H1 (cell line): ENCODE data around the gene DPYD. TPM values are rescaled to one million over a fixed set of nuclear protein-coding genes. Genes with fewer than 3 reads are reported as not detected.

Experiments
- CTCF ChIA-PET: fragments of 300-600 bp; sonication (Branson Sonifier 250); formaldehyde crosslinking; loops from one replicate; lab custom pipeline; 2021; ENCODE audit not compliant: partially characterized antibody; lab: Charles Lee
- POLR2A ChIA-PET: fragments of 300-600 bp; sonication (Branson Sonifier 250); formaldehyde crosslinking; loops from one replicate; lab custom pipeline; 2021; ENCODE audit warnings: inconsistent platforms; ENCODE audit not compliant: partially characterized antibody; lab: Charles Lee
- DNase-seq, 2 experiments: peaks; one replicate each; pipeline versions ENCODE4 v3.0.0 to v3.0.0-alpha.2; 2010 to 2022; ENCODE audit warnings: low spot score in 2 of 2, low read depth in 1 of 2, mixed read lengths in 1 of 2
- FAIRE-seq: peaks from 2 replicates; lab custom pipeline; 2011; peaks lifted over from hg19 to GRCh38; lab: Jason Lieb, UNC
- H2AFZ ChIP-seq: 2 replicates; pipeline ENCODE4 v1.8.1; 2012; ENCODE audit warnings: low read length, inconsistent platforms
- H2AK5ac ChIP-seq: 2 replicates; pipeline ENCODE4 v1.6.1; 2013; ENCODE audit warnings: low read depth, low read length
- H2BK120ac ChIP-seq: replicated peaks from 2 replicates; pipeline ENCODE3; 2013; ENCODE audit warnings: low read depth, low read length, inconsistent platforms
- H2BK12ac ChIP-seq: 2 replicates; pipeline ENCODE4 v1.6.1; 2013; ENCODE audit warnings: low read depth, low read length
- H2BK15ac ChIP-seq: 2 replicates; pipeline ENCODE4 v1.6.1; 2013; ENCODE audit warnings: low read length
- H2BK20ac ChIP-seq: 2 replicates; pipeline ENCODE4 v1.6.1; 2013; ENCODE audit warnings: low read length
- H2BK5ac ChIP-seq: 2 replicates; pipeline ENCODE4 v1.6.1; 2013; ENCODE audit warnings: low read depth, low read length
- H3K14ac ChIP-seq: 2 replicates; pipeline ENCODE4 v1.6.1; 2013; ENCODE audit warnings: inconsistent platforms; ENCODE audit not compliant: insufficient read length
- H3K18ac ChIP-seq: 2 replicates; pipeline ENCODE4 v1.6.1; 2013; ENCODE audit warnings: low read length; ENCODE audit errors: extremely low read depth
- H3K23ac ChIP-seq: 2 replicates; pipeline ENCODE4 v1.6.1; 2013; ENCODE audit warnings: inconsistent platforms; ENCODE audit not compliant: insufficient read length
- H3K23me2 ChIP-seq: 2 replicates; pipeline ENCODE4 v1.6.1; 2013; ENCODE audit warnings: low read depth, low read length
- H3K27ac ChIP-seq: 2 replicates; pipeline ENCODE4 v1.6.1; 2011; ENCODE audit warnings: low read depth, low read length, inconsistent platforms
- H3K27me3 ChIP-seq, 4 experiments: replicated peaks in 1 of 4; 1 replicate in 1 of 4; 2 replicates in 3 of 4; pipeline versions ENCODE4 v1.6.1 to v1.8.1; 2011 to 2013; ENCODE audit warnings: low read length in 3 of 4, mild to moderate bottlenecking in 3 of 4, inconsistent platforms in 2 of 4, mixed read lengths in 2 of 4, moderate library complexity in 1 of 4; ENCODE audit not compliant: control insufficient read depth in 3 of 4, insufficient read depth in 3 of 4; ENCODE audit errors: extremely low read depth in 1 of 4
- H3K36me3 ChIP-seq, 4 experiments: 2 replicates each; pipeline versions ENCODE4 v1.6.1 to v1.8.1; 2011 to 2013; ENCODE audit warnings: mild to moderate bottlenecking in 4 of 4, low read length in 3 of 4, moderate library complexity in 2 of 4, control low read depth in 1 of 4, inconsistent platforms in 1 of 4; ENCODE audit not compliant: insufficient read depth in 4 of 4, control insufficient read depth in 2 of 4
- H3K4ac ChIP-seq: replicated peaks from 2 replicates; pipeline ENCODE3; 2013; ENCODE audit warnings: low read length, low read depth, mixed read lengths, inconsistent platforms; ENCODE audit not compliant: insufficient read length
- H3K4me1 ChIP-seq, 4 experiments: replicated peaks in 1 of 4; 1 replicate in 1 of 4; 2 replicates in 3 of 4; pipeline versions ENCODE4 v1.6.1 to v1.8.1; 2011 to 2013; ENCODE audit warnings: low read length in 3 of 4, inconsistent platforms in 2 of 4, mixed read lengths in 1 of 4; ENCODE audit not compliant: insufficient read depth in 4 of 4, control insufficient read depth in 3 of 4
- H3K4me2 ChIP-seq, 2 experiments: 2 replicates each; pipeline versions ENCODE4 v1.6.1 to v1.8.1; 2011 to 2013; ENCODE audit warnings: low read depth in 2 of 2, low read length in 2 of 2, control low read depth in 1 of 2, inconsistent platforms in 1 of 2, mild to moderate bottlenecking in 1 of 2; ENCODE audit not compliant: insufficient read depth in 1 of 2
- H3K4me3 ChIP-seq, 4 experiments: fragments of 200-600, 300-600 bp in 1 of 4; sonication (generic), shearing (Covaris generic), sonication (Bioruptor Twin) in 1 of 4; 2 replicates each; pipeline versions ENCODE4 v1.5.1 to v1.8.1; 2011 to 2016; ENCODE audit warnings: low read length in 4 of 4, low read depth in 3 of 4, control low read depth in 2 of 4, inconsistent platforms in 2 of 4, mild to moderate bottlenecking in 2 of 4, mixed read lengths in 1 of 4, moderate library complexity in 1 of 4; ENCODE audit not compliant: insufficient read depth in 2 of 4; ENCODE audit errors: extremely low read depth in 1 of 4
- H3K56ac ChIP-seq: replicated peaks from 2 replicates; pipeline ENCODE3; 2013; ENCODE audit warnings: low read depth, mild to moderate bottlenecking, mixed read lengths, low read length, inconsistent platforms; ENCODE audit not compliant: insufficient read length
- H3K79me1 ChIP-seq: 2 replicates; pipeline ENCODE4 v1.6.1; 2013; ENCODE audit warnings: low read depth, low read length, control low read depth
- H3K79me2 ChIP-seq, 2 experiments: 2 replicates each; pipeline versions ENCODE4 v1.6.1 to v1.8.1; 2012 to 2013; ENCODE audit warnings: low read length in 2 of 2, mild to moderate bottlenecking in 2 of 2, inconsistent platforms in 1 of 2; ENCODE audit not compliant: insufficient read depth in 2 of 2, control insufficient read depth in 1 of 2
- H3K9ac ChIP-seq, 4 experiments: replicated peaks in 1 of 4; 1 replicate in 1 of 4; 2 replicates in 3 of 4; pipeline versions ENCODE4 v1.6.1 to v1.8.1; 2011 to 2013; ENCODE audit warnings: low read depth in 3 of 4, low read length in 3 of 4, control low read depth in 2 of 4, mild to moderate bottlenecking in 2 of 4, moderate library complexity in 2 of 4, inconsistent platforms in 1 of 4; ENCODE audit errors: extremely low read depth in 1 of 4
- H3K9me3 ChIP-seq, 2 experiments: 2 replicates each; pipeline versions ENCODE4 v1.6.1 to v1.8.1; 2012 to 2013; ENCODE audit warnings: mild to moderate bottlenecking in 2 of 2, moderate library complexity in 2 of 2, control low read depth in 1 of 2, inconsistent platforms in 1 of 2, low read depth in 1 of 2, low read length in 1 of 2, mixed read lengths in 1 of 2; ENCODE audit not compliant: insufficient read depth in 2 of 2
- H4K20me1 ChIP-seq, 2 experiments: replicated peaks in 1 of 2; 2 replicates each; pipeline versions ENCODE3 to v1.8.1; 2011 to 2013; ENCODE audit warnings: inconsistent platforms in 2 of 2, low read length in 2 of 2, mild to moderate bottlenecking in 1 of 2; ENCODE audit not compliant: insufficient read depth in 2 of 2, control insufficient read depth in 1 of 2
- H4K5ac ChIP-seq: 2 replicates; pipeline ENCODE4 v1.6.1; 2013; ENCODE audit warnings: low read length, low read depth, mixed read lengths, inconsistent platforms; ENCODE audit not compliant: insufficient read length
- H4K8ac ChIP-seq: 2 replicates; pipeline ENCODE4 v1.8.0; 2013; ENCODE audit warnings: mild to moderate bottlenecking, moderate library complexity, low read length, inconsistent platforms; ENCODE audit not compliant: insufficient read depth; ENCODE audit errors: extremely low read depth
- H4K91ac ChIP-seq: replicated peaks from 2 replicates; pipeline ENCODE3; 2013; ENCODE audit warnings: low read length, mixed read lengths, inconsistent platforms; ENCODE audit not compliant: insufficient read length
- BACH1 ChIP-seq: IDR thresholded peaks from 2 replicates; pipeline ENCODE4 v1.6.1; 2012; ENCODE audit warnings: low read length, improper control_type of control experiment
- CBX5 ChIP-seq: fragments of 300-800, 300-1000 bp; sonication (generic); IDR thresholded peaks from 2 replicates; pipeline ENCODE4 v1.7.1; 2016; ENCODE audit warnings: antibody characterized with exemption, low read length, low read depth
- CHD1 ChIP-seq: IDR thresholded peaks from 2 replicates; pipeline ENCODE4 v1.6.1; 2012; ENCODE audit warnings: low read depth, low read length, improper control_type of control experiment
- CREB1 ChIP-seq: IDR thresholded peaks from 2 replicates; pipeline ENCODE4 v1.6.1; 2012; ENCODE audit warnings: inconsistent platforms
- EGR1 ChIP-seq: IDR thresholded peaks from 2 replicates; pipeline ENCODE4 v1.6.1; 2011; ENCODE audit warnings: low read depth, low read length, borderline replicate concordance
- FOSL1 ChIP-seq: IDR thresholded peaks from 2 replicates; pipeline ENCODE4 v1.6.1; 2011; ENCODE audit warnings: mild to moderate bottlenecking, low read depth, low read length, moderate library complexity; ENCODE audit not compliant: insufficient read depth
- JUND ChIP-seq: IDR thresholded peaks from 2 replicates; pipeline ENCODE4 v1.6.1; 2011; ENCODE audit warnings: mild to moderate bottlenecking, improper control_type of control experiment, low read length
- NRF1 ChIP-seq: IDR thresholded peaks from 2 replicates; pipeline ENCODE4 v1.6.1; 2011; ENCODE audit warnings: mild to moderate bottlenecking, low read depth, low read length, improper control_type of control experiment
- SP4 ChIP-seq: IDR thresholded peaks from 2 replicates; pipeline ENCODE4 v1.6.1; 2012; ENCODE audit warnings: low read length, inconsistent platforms
- SRF ChIP-seq: IDR thresholded peaks from 2 replicates; pipeline ENCODE4 v1.6.1; 2011; ENCODE audit warnings: mild to moderate bottlenecking, low read depth, low read length, moderate library complexity
- TAF1 ChIP-seq: IDR thresholded peaks from 2 replicates; pipeline ENCODE4 v1.6.1; 2011; ENCODE audit warnings: mild to moderate bottlenecking, low read depth, low read length
- YY1 ChIP-seq: IDR thresholded peaks from 2 replicates; pipeline ENCODE4 v1.6.1; 2011; ENCODE audit warnings: low read depth, mild to moderate bottlenecking, low read length
- WGBS, 2 experiments: shearing (Covaris generic) in 1 of 2; methylation state at CpG; one replicate each; pipeline versions ENCODE4 v1.1.6 to v1.1.7; 2013 to 2015; ENCODE audit warnings: low lambda C conversion rate in 2 of 2, mixed read lengths in 2 of 2, inconsistent platforms in 1 of 2, low coverage in 1 of 2, missing lambda C conversion rate in 1 of 2; ENCODE audit not compliant: insufficient replicate concordance in 2 of 2, insufficient coverage in 1 of 2, insufficient read length in 1 of 2; ENCODE audit errors: extremely low coverage in 1 of 2, missing lambda C conversion rate in 1 of 2; 5-methylcytosine and 5-hydroxymethylcytosine counted together
- polyA plus RNA-seq, 7 experiments: library from polyadenylated mRNA; depleted of rRNA in 3 of 7; stranded (reverse) in 5 of 7; unstranded in 2 of 7; fragments of >200 nt in 5 of 7; fragments of 200-250 nt in 2 of 7; gene quantifications; 1 replicate in 5 of 7; 2 replicates in 1 of 7; 4 replicates in 1 of 7; pipeline versions ENCODE4 v1.2.1 to v1.2.3, GENCODE V29; 2011 to 2013; ENCODE audit warnings: missing spikeins in 2 of 7, mixed read lengths in 2 of 7
- total RNA-seq: library from RNA; stranded (reverse); fragmentation: NEBNext Ultra II Directional; extraction: Animal tissue kit (Norgen Biotek cat#: 25700); gene quantifications from 2 replicates; pipeline ENCODE4 v1.2.1, GENCODE V29; 2021
- TF ChIP-seq, protein P1 (sequence below): IDR thresholded peaks from 2 replicates; pipeline ENCODE4 v1.6.1; 2012; ENCODE audit warnings: low read length, inconsistent platforms
- TF ChIP-seq, protein P2 (sequence below): IDR thresholded peaks from 2 replicates; pipeline ENCODE4 v1.6.1; 2012; ENCODE audit warnings: inconsistent platforms

DPYD gene
- total and polyA plus RNA-seq, 2 of the 8 experiments (the other 6 are each of a cell fraction or from before 2014, with no cell fraction given): 0.29 to 0.73 TPM

DNA sequence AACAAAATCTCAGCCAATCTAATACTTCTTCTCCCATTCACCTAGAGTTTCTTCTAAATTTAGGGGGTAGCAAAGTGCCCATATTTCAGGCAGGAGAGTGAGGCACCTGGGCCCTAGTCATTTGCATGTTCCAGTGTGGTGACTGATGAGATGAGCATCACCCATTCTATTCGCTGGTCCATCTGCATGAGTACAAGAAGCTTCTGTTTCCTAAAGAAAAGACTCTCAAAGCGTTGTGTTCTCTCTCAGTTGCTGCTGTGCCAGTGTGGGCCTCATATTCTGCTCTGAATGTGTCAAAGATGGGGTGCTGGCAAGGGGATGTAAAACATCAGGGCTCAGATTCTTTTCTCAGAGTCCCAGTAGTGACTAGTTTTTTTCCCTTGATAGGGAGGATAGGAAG is 16.1 kb upstream of the DPYD start:
- Histone ChIP-seq H4K5ac (no peak overlapping the region), H2BK20ac (no peak overlapping the region), H3K79me2 (no peaks in the 10 kb centered on the region), H3K27ac (no peak overlapping the region), H3K23me2 (no peaks in the 10 kb centered on the region), H3K36me3 (no peaks in the 10 kb centered on the region), H3K4me1 (no peaks in the 10 kb centered on the region), H2BK12ac (no peak overlapping the region), H2BK5ac (no peak overlapping the region), H3K23ac (no peak overlapping the region), H2AFZ (no peak overlapping the region), H3K4ac (no peak overlapping the region), H3K4me2 (no peak overlapping the region), H2BK15ac (no peak overlapping the region), H2BK120ac (no peak overlapping the region), H3K18ac (no peak overlapping the region), H3K14ac (no peak overlapping the region), H4K91ac (no peak overlapping the region), H3K4me3 (no peak overlapping the region), H4K8ac (no peak overlapping the region), H4K20me1 (no peaks in the 10 kb centered on the region), H3K27me3 (no peaks in the 10 kb centered on the region), H3K9ac (no peak overlapping the region), H3K9me3 (no peaks in the 10 kb centered on the region), H3K56ac (no peak overlapping the region), H3K79me1 (no peaks in the 10 kb centered on the region), H2AK5ac (no peak overlapping the region)
- CTCF ChIA-PET: no interaction called here
- 76% methylated on average over 2 of the region's 2 CpGs; no CpG with 5 or more reads in 1 of the 2 experiments for WGBS, 2 experiments
- DNase-seq (no peak), FAIRE-seq (no peak)
- POLR2A ChIA-PET: no interaction called here
- TF ChIP-seq SP4 (no peak), SRF (no peak), CHD1 (no peak), FOSL1 (no peak), EGR1 (no peak), CBX5 (no peak), BACH1 (no peak), TAF1 (no peak), JUND (no peak), YY1 (no peak), NRF1 (no peak), CREB1 (no peak)
- TF ChIP-seq, protein P1, sequence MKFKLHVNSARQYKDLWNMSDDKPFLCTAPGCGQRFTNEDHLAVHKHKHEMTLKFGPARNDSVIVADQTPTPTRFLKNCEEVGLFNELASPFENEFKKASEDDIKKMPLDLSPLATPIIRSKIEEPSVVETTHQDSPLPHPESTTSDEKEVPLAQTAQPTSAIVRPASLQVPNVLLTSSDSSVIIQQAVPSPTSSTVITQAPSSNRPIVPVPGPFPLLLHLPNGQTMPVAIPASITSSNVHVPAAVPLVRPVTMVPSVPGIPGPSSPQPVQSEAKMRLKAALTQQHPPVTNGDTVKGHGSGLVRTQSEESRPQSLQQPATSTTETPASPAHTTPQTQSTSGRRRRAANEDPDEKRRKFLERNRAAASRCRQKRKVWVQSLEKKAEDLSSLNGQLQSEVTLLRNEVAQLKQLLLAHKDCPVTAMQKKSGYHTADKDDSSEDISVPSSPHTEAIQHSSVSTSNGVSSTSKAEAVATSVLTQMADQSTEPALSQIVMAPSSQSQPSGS: no peak
- TF ChIP-seq, protein P2, sequence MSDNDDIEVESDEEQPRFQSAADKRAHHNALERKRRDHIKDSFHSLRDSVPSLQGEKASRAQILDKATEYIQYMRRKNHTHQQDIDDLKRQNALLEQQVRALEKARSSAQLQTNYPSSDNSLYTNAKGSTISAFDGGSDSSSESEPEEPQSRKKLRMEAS: no peak
